Esophagus muscularis mucosa (tissue), 4 donors: ENCODE results near the gene DCP1B.

Experiments
- CTCF ChIP-seq, 3 experiments: fragments of 200-600 bp in 2 of 3; fragments of 450-650 bp in 1 of 3; sonication (generic) in 2 of 3; IDR thresholded peaks; one replicate each; pipeline ENCODE4 v1.5.1; 2017 to 2019; ENCODE audit warnings: antibody characterized with exemption in 3 of 3, mild to moderate bottlenecking in 2 of 3, moderate library complexity in 1 of 3
- EP300 ChIP-seq: sonication (generic); formaldehyde crosslinking; IDR thresholded peaks from one replicate; pipeline ENCODE4 v1.6.1; 2017; ENCODE audit warnings: antibody characterized with exemption
- POLR2A ChIP-seq: fragments of 450-650 bp; IDR thresholded peaks from one replicate; pipeline ENCODE4 v1.6.1; 2017; ENCODE audit warnings: antibody characterized with exemption, moderate library complexity, mild to moderate bottlenecking, low read depth

- TF ChIP-seq POLR2A (no peak), CTCF (IDR thresholded peaks at IDR 0.05) (no peak), EP300 (no peak)
Measured at GRCh38 chr12:2018391-2018790, 14.1 kb upstream of the DCP1B start.
